ENCODE results near the gene NEIL1. TPM values are rescaled to one million over a fixed set of nuclear protein-coding genes. Genes with fewer than 3 reads are reported as not detected.
"Not testable (repeated sequence)": the region's sequence is repeated elsewhere in the genome, so short reads cannot be mapped to it uniquely, and the experiment has no call there.

Gene NEIL1
- total RNA-seq, 1 donor from 2014 or later: 10.9 TPM

GRCh38 chr15:75367006-75367405 is 20.2 kb downstream of the NEIL1 start:
- DNase-seq (ENCODE audit: low spot score): no peak
- intact Hi-C loops (cut with DNase I): loop anchor here (5.0 to 10.0 kb wide), 2 partner anchors 85 to 318 kb away; partner anchors contain the start of gene SIN3A

GRCh38 chr15:75367406-75367912 is 20.6 kb downstream of the NEIL1 start:
- intact Hi-C loops (cut with DNase I): loop anchor here (5.0 to 10.0 kb wide), 2 partner anchors 85 to 317 kb away; partner anchors contain the start of gene SIN3A
- DNase-seq (ENCODE audit: low spot score): no peak

GRCh38 chr15:75367913-75368688 is 21.3 kb downstream of the NEIL1 start, which contains the start of gene MAN2C1:
Gene MAN2C1 (minus strand): TSS chr15:75368607. CDS start chr15:75368583, 24 bp downstream.
- intact Hi-C loops (cut with DNase I): loop anchor here (1.0 to 10.0 kb wide), 3 partner anchors 84 to 317 kb away; partner anchors contain the start of genes SIN3A and SNUPN
- peak; percentile 97 for DNase-seq (ENCODE audit: low spot score)

- intact Hi-C loops (cut with DNase I): loop anchor here (1.0 to 10.0 kb wide), 3 partner anchors 84 to 316 kb away; partner anchors contain the start of genes SIN3A and SNUPN
- no peak for DNase-seq (ENCODE audit: low spot score)
Observed at GRCh38 chr15:75368689-75369239, 21.9 kb downstream of the NEIL1 start.

- intact Hi-C loops (cut with DNase I): loop anchor here (5.0 to 10.0 kb wide), 2 partner anchors 82 to 315 kb away; partner anchors contain the start of gene SIN3A
- DNase-seq (ENCODE audit: low spot score): no peak
Observed at GRCh38 chr15:75369897-75370581, 23.2 kb downstream of the NEIL1 start.

GRCh38 chr15:75371486-75371885 is 24.6 kb downstream of the NEIL1 start:
- intact Hi-C loops (cut with DNase I): no loop called here
- DNase-seq (ENCODE audit: low spot score): no peak

- intact Hi-C loops (cut with DNase I): no loop called here
Observed at GRCh38 chr15:75371901-75372688, 25.3 kb downstream of the NEIL1 start.

GRCh38 chr15:75380773-75381172 is 33.9 kb downstream of the NEIL1 start:
- intact Hi-C loops (cut with DNase I): no loop called here
- no peak for DNase-seq (ENCODE audit: low spot score)

More at GRCh38 chr15:75371901-75372688, 25.3 kb downstream of the NEIL1 start:
- DNase-seq (ENCODE audit: low spot score): no peak

GRCh38 chr15:75383986-75384385 is 37.1 kb downstream of the NEIL1 start:
- intact Hi-C loops (cut with DNase I); DNase-seq (ENCODE audit: low spot score): not testable (repeated sequence)

GRCh38 chr15:75389791-75390382 is 43.0 kb downstream of the NEIL1 start:
- no peak for DNase-seq (ENCODE audit: low spot score)
- intact Hi-C loops (cut with DNase I): no loop called here

GRCh38 chr15:75397494-75397893 is 50.7 kb downstream of the NEIL1 start:
- DNase-seq (ENCODE audit: low spot score): no peak
- intact Hi-C loops (cut with DNase I): no loop called here

- intact Hi-C loops (cut with DNase I): no loop called here
- DNase-seq (ENCODE audit: low spot score): no peak
Observed at GRCh38 chr15:75403892-75404291, 57.1 kb downstream of the NEIL1 start.

Small RNA genes within 50 kb of the gene (microRNA-seq; reads per million reads assigned to microRNA genes)
- gene MIR631: not detected

Other genes with a start within 250 kb of the NEIL1 start
- gene C15orf39, start 145.2 kb upstream of the NEIL1 start, total RNA-seq: 12.9 TPM
- not detected for gene GOLGA6C, start 88.7 kb upstream of the NEIL1 start, total RNA-seq
- gene GOLGA6D, start 64.2 kb upstream of the NEIL1 start, total RNA-seq: not detected
- 35.5 TPM for gene COMMD4, start 11.0 kb upstream of the NEIL1 start, total RNA-seq
- gene MAN2C1, start 21.6 kb downstream of the NEIL1 start, total RNA-seq: 153 TPM
- gene SIN3A, start 104.7 kb downstream of the NEIL1 start, total RNA-seq: 30.6 TPM
- 8.8 TPM for gene PTPN9, start 232.3 kb downstream of the NEIL1 start, total RNA-seq